HUDEP-2 (cell line): Measurements from ENCODE around the gene HPCAL1.

Experiments used
- DNase-seq, 76 experiments: peaks; one replicate each; lab custom pipeline; 2025; ENCODE audit not compliant: unreplicated experiment in 76 of 76; lab: John Stamatoyannopoulos, UW

Gene HPCAL1

GRCh38 chr2:10414591-10414990, 111.9 kb downstream of the HPCAL1 start:
- no peak for DNase-seq

- no peak for DNase-seq
These were observed 112.3 kb downstream of the HPCAL1 start for GRCh38 chr2:10415048-10415447.

GRCh38 chr2:10415640-10416039, 112.9 kb downstream of the HPCAL1 start:
- DNase-seq: no peak

- no peak for DNase-seq
These were observed 115.0 kb downstream of the HPCAL1 start for GRCh38 chr2:10417551-10418335.

GRCh38 chr2:10419553-10420257, 117.0 kb downstream of the HPCAL1 start:
- DNase-seq: no peak

GRCh38 chr2:10422251-10422650, 119.5 kb downstream of the HPCAL1 start:
- DNase-seq: no peak

GRCh38 chr2:10422732-10423399, 120.2 kb downstream of the HPCAL1 start:
- DNase-seq: no peak

- DNase-seq: no peak
These were observed 120.7 kb downstream of the HPCAL1 start for GRCh38 chr2:10423400-10423774.

GRCh38 chr2:10424051-10424450, 121.3 kb downstream of the HPCAL1 start:
- DNase-seq: no peak

GRCh38 chr2:10424916-10425505, 122.3 kb downstream of the HPCAL1 start:
- no peak for DNase-seq

- DNase-seq: no peak
These were observed 123.0 kb downstream of the HPCAL1 start for GRCh38 chr2:10425699-10426098.

- no peak for DNase-seq
These were observed 124.3 kb downstream of the HPCAL1 start for GRCh38 chr2:10426726-10427617.

- DNase-seq: no peak
These were observed 124.9 kb downstream of the HPCAL1 start for GRCh38 chr2:10427618-10427949.

- no peak for DNase-seq
These were observed 125.7 kb downstream of the HPCAL1 start for GRCh38 chr2:10428355-10428754.

GRCh38 chr2:10428924-10429323, 126.2 kb downstream of the HPCAL1 start:
- no peak for DNase-seq

GRCh38 chr2:10430886-10431622, 128.3 kb downstream of the HPCAL1 start:
- DNase-seq: no peak

GRCh38 chr2:10431797-10432196, 129.1 kb downstream of the HPCAL1 start:
- DNase-seq: peak in 2 of 76 experiments; percentile 4 to 25

- DNase-seq: peak in 19 of 76 experiments; percentile 9 to 60 (median 35)
These were observed 129.8 kb downstream of the HPCAL1 start for GRCh38 chr2:10432311-10433181.
